Measurements from ENCODE around the gene AMBRA1. TPM values are rescaled to one million over a fixed set of nuclear protein-coding genes. Genes with fewer than 3 reads are reported as not detected.

The AMBRA1 gene
- total RNA-seq, 1 experiment from 2014 or later, result 15.8 TPM

DNA sequence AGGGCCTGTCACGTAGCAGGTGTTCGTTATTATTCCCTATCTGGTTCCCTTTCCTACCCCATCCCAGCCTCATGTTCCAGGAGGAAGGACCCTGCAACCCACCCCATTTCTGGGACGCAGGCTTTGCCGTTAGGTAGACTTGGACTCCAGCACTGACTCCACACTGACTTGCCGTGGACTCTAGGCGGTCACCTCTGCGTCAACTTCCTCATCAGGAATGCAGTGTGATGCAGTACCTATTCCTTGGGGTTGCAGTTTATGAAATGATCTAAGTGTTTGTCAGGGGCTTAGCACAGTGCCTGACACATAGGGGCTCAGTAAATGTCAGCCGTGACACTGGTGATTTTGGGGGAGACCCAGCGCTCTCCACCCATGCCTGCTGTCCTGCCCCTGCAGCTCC is 229.8 kb downstream of the AMBRA1 start:
- Histone ChIP-seq H3K9me3 (ENCODE audit: low read length) (no peaks in the 10 kb centered on the region), H3K9ac (ENCODE audit: low read length) (peak overlapping the region; percentile 57), H3K9me2 (replicated peaks; ENCODE audit: low read length) (no peaks in the 10 kb centered on the region), H3K4me1 (ENCODE audit: insufficient read depth, low read length) (peaks cover 26% of the 10 kb centered on the region), H3K27ac (ENCODE audit: low read length) (peak overlapping the region; percentile 97), H3K27me3 (ENCODE audit: low read length) (no peaks in the 10 kb centered on the region), H3K4me2 (ENCODE audit: low read length) (peak overlapping the region; percentile 84), H2AFZ (ENCODE audit: low read length) (no peak overlapping the region), H3K4me3 (ENCODE audit: low read length) (0 out of 2 replicates have a peak overlapping the region, but pooled peaks have one; percentile 9), H3K79me2 (ENCODE audit: low read length) (peaks cover 18% of the 10 kb centered on the region), H3F3A (ENCODE audit: low read length, unreplicated experiment) (no peaks in the 10 kb centered on the region), H4K20me1 (ENCODE audit: low read length) (no peaks in the 10 kb centered on the region), H3K36me3 (ENCODE audit: low read depth, low read length) (peaks cover under 1% of the 10 kb centered on the region; the same call in 1 of the 2 replicates)
- TF ChIP-seq, protein P1, sequence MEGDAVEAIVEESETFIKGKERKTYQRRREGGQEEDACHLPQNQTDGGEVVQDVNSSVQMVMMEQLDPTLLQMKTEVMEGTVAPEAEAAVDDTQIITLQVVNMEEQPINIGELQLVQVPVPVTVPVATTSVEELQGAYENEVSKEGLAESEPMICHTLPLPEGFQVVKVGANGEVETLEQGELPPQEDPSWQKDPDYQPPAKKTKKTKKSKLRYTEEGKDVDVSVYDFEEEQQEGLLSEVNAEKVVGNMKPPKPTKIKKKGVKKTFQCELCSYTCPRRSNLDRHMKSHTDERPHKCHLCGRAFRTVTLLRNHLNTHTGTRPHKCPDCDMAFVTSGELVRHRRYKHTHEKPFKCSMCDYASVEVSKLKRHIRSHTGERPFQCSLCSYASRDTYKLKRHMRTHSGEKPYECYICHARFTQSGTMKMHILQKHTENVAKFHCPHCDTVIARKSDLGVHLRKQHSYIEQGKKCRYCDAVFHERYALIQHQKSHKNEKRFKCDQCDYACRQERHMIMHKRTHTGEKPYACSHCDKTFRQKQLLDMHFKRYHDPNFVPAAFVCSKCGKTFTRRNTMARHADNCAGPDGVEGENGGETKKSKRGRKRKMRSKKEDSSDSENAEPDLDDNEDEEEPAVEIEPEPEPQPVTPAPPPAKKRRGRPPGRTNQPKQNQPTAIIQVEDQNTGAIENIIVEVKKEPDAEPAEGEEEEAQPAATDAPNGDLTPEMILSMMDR (conservative IDR thresholded peaks at IDR 0.05; ENCODE audit: low read depth, low read length), result no peak
- TF ChIP-seq EZH2 (IDR thresholded peaks at IDR 0.05; ENCODE audit: low read length, unreplicated experiment) (no peak), EZH2phosphoT487 (IDR thresholded peaks at IDR 0.05; ENCODE audit: borderline replicate concordance, low read length) (no peak)
- intact Hi-C loops (cut with micrococcal nuclease), result no loop called here
- DNase-seq (peak; percentile 25), ATAC-seq (peak; percentile 2; the same call in 1 of the 2 replicates)
- BruUV-seq (replicated peaks), result no TSS peak
- ChIA-PET POLR2A (ENCODE audit: unreplicated experiment) (no interaction called here), CTCF (interaction anchor here (0.6 to 1.4 kb wide), 2 partner anchors 19 to 120 kb away, joined by 3 read pairs; no protein-coding TSS in a partner anchor)

DNA sequence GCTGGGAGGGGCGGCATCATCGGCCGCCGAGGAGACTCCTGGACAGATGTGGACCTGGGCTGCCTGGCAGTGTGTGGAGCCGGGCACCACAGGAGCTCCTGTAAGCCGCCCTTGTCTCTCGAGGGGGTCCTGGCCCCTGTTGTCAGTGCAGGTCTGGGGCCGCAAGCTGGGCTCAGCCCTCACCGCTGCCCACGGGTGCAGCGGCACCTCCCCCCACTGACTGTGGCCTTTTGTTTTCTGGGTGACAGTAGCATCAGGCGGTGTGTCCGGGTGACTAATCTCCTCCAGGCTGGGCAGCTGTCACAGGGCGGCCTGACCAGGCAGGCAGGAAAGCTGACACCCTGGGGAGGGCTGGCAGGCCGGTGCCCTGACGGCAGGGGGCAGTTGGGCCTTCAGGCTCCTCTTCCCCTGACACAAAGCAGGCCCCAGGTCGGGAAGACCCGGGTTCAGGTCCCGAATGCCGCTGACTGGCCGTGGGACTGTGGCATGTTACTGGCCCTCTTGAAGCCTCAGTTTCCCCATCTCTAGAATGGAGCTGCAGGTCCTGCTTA is 230.3 kb downstream of the AMBRA1 start:
- TSS peak; percentile 22 for BruUV-seq (replicated peaks)
- ChIA-PET POLR2A (ENCODE audit: unreplicated experiment) (interaction anchor here (0.5 kb wide), 1 partner anchor 14 kb away, joined by 3 read pairs; no protein-coding TSS in a partner anchor), CTCF (interaction anchor here (0.6 to 1.4 kb wide), 3 partner anchors 20 to 120 kb away, joined by 3 read pairs; no protein-coding TSS in a partner anchor)
- no peaks in the 10 kb centered on the region for H4K20me1 ChIP-seq (ENCODE audit: low read length)
- peak; percentile 93 for ATAC-seq
- intact Hi-C loops (cut with micrococcal nuclease), result loop anchor here (2.0 kb wide), 1 partner anchor 15 kb away; no protein-coding TSS in a partner anchor
- peak overlapping the region; percentile 60 for H3K4me3 ChIP-seq (ENCODE audit: low read length)
- H3K9me2 ChIP-seq (replicated peaks; ENCODE audit: low read length), result no peaks in the 10 kb centered on the region
- DNase-seq, result peak; percentile 89
- H2AFZ ChIP-seq (ENCODE audit: low read length), result peak overlapping the region; percentile 59; the same call in 1 of the 2 replicates
- no peaks in the 10 kb centered on the region; the same call in 1 of the 2 replicates for H3K36me3 ChIP-seq (ENCODE audit: low read depth, low read length)
- H3K9me3 ChIP-seq (ENCODE audit: low read length), result no peaks in the 10 kb centered on the region
- H3K4me1 ChIP-seq (ENCODE audit: insufficient read depth, low read length), result peaks cover 26% of the 10 kb centered on the region
- peak overlapping the region; percentile 97 for H3K27ac ChIP-seq (ENCODE audit: low read length)
- H3F3A ChIP-seq (ENCODE audit: low read length, unreplicated experiment), result no peaks in the 10 kb centered on the region
- peaks cover 18% of the 10 kb centered on the region for H3K79me2 ChIP-seq (ENCODE audit: low read length)
- TF ChIP-seq, protein P1 (conservative IDR thresholded peaks at IDR 0.05; ENCODE audit: low read depth, low read length), result peak; percentile 58
- no peak for TF ChIP-seq EZH2 (IDR thresholded peaks at IDR 0.05; ENCODE audit: low read length, unreplicated experiment)
- no peaks in the 10 kb centered on the region for H3K27me3 ChIP-seq (ENCODE audit: low read length)
- peak overlapping the region; percentile 84 for H3K4me2 ChIP-seq (ENCODE audit: low read length)
- H3K9ac ChIP-seq (ENCODE audit: low read length), result peak overlapping the region; percentile 85

DNA sequence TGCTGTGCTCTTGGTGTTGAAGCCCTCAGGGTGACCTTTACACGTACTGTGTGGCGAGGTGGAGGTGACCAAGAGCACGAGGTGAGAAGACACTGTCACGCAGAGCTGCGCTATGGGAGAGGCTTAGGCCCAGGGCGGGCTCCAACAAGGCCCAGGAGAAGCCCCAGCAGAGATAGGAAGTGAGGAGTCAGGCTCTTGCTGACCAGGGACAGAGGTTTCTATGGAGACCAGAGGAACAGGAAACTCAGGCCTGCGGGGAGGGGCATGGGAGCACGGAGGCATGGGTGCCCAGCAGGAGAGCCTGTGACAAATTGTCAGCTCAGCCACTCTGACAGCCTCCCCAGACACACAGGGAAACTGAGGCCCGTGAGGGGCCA is 230.8 kb downstream of the AMBRA1 start:
- peak overlapping the region; percentile 97 for H3K27ac ChIP-seq (ENCODE audit: low read length)
- H3K79me2 ChIP-seq (ENCODE audit: low read length), result peaks cover 22% of the 10 kb centered on the region
- TF ChIP-seq, protein P1 (conservative IDR thresholded peaks at IDR 0.05; ENCODE audit: low read depth, low read length), result no peak
- no peak for TF ChIP-seq EZH2phosphoT487 (IDR thresholded peaks at IDR 0.05; ENCODE audit: borderline replicate concordance, low read length)
- TF ChIP-seq EZH2 (IDR thresholded peaks at IDR 0.05; ENCODE audit: low read length, unreplicated experiment), result no peak
- H3K4me1 ChIP-seq (ENCODE audit: insufficient read depth, low read length), result peaks cover 26% of the 10 kb centered on the region
- peak overlapping the region; percentile 59; the same call in 1 of the 2 replicates for H2AFZ ChIP-seq (ENCODE audit: low read length)
- ChIA-PET POLR2A (ENCODE audit: unreplicated experiment) (interaction anchor here (0.5 kb wide), 1 partner anchor 13 kb away, joined by 3 read pairs; no protein-coding TSS in a partner anchor), CTCF (interaction anchor here (0.6 to 1.4 kb wide), 2 partner anchors 20 to 90 kb away, joined by 3 read pairs; no protein-coding TSS in a partner anchor)
- H4K20me1 ChIP-seq (ENCODE audit: low read length), result no peaks in the 10 kb centered on the region
- intact Hi-C loops (cut with micrococcal nuclease), result loop anchor here (2.0 kb wide), 1 partner anchor 14 kb away; no protein-coding TSS in a partner anchor
- H3K36me3 ChIP-seq (ENCODE audit: low read depth, low read length), result no peaks in the 10 kb centered on the region; the same call in 1 of the 2 replicates
- H3K4me2 ChIP-seq (ENCODE audit: low read length), result peak overlapping the region; percentile 84
- BruUV-seq (replicated peaks), result no TSS peak
- peak overlapping the region; percentile 60 for H3K4me3 ChIP-seq (ENCODE audit: low read length)
- ATAC-seq, result peak; percentile 83
- peak overlapping the region; percentile 85 for H3K9ac ChIP-seq (ENCODE audit: low read length)
- no peaks in the 10 kb centered on the region for H3K9me2 ChIP-seq (replicated peaks; ENCODE audit: low read length)
- H3K27me3 ChIP-seq (ENCODE audit: low read length), result no peaks in the 10 kb centered on the region
- no peaks in the 10 kb centered on the region for H3F3A ChIP-seq (ENCODE audit: low read length, unreplicated experiment)
- peak; percentile 81 for DNase-seq
- H3K9me3 ChIP-seq (ENCODE audit: low read length), result no peaks in the 10 kb centered on the region
